ENCODE measurements around the gene RFX2. TPM values are rescaled to one million over a fixed set of nuclear protein-coding genes. Genes with fewer than 3 reads are reported as not detected.

Gene RFX2
- total and polyA plus RNA-seq, 9 of the 15 experiments (the other 6 are each of a cell fraction or from before 2014, with no cell fraction given): 3.6 to 18.7 (median 8.7) TPM

- TF ChIP-seq E2F8 (IDR thresholded peaks at IDR 0.05; ENCODE audit: low read depth, partially characterized antibody): peak; percentile 96
- no peak for TF ChIP-seq NCOA6 (IDR thresholded peaks at IDR 0.05)
- peak; percentile 29; the same call in 1 of the 2 replicates for TF ChIP-seq ZNF76 (CRISPR knock-in tag; IDR thresholded peaks at IDR 0.05; ENCODE audit: borderline replicate concordance)
- peak; percentile 70 for TF ChIP-seq VEZF1 (CRISPR knock-in tag; IDR thresholded peaks at IDR 0.05)
- TF ChIP-seq SRF (CRISPR knock-in tag; IDR thresholded peaks at IDR 0.05): peak in 1 of 2 experiments; percentile 74; a peak in 1 of 4 replicates
- TF ChIP-seq HIVEP1 (CRISPR knock-in tag; IDR thresholded peaks at IDR 0.05): peak; percentile 67; the same call in 1 of the 2 replicates
- peak; percentile 94 for TF ChIP-seq ZNF232 (CRISPR knock-in tag; IDR thresholded peaks at IDR 0.05)
- TF ChIP-seq ZNF431 (CRISPR knock-in tag; IDR thresholded peaks at IDR 0.05): peak; percentile 91
- TF ChIP-seq FOXP4 (CRISPR knock-in tag; IDR thresholded peaks at IDR 0.05; ENCODE audit: borderline replicate concordance): peak; percentile 99
- TF ChIP-seq NCOA1 (IDR thresholded peaks at IDR 0.05; ENCODE audit: low read depth): no peak
- peak; percentile 65 for TF ChIP-seq SETDB1 (IDR thresholded peaks at IDR 0.05; ENCODE audit: low read length)
- TF ChIP-seq SMARCA5 (IDR thresholded peaks at IDR 0.05): no peak
- TF ChIP-seq AFF4 (CRISPR knock-in tag; IDR thresholded peaks at IDR 0.05): no peak
- no peak for TF ChIP-seq HNRNPH1 (optimal IDR thresholded peaks at IDR 0.05; ENCODE audit: low read depth, low read length)
- TF ChIP-seq PRPF4 (IDR thresholded peaks at IDR 0.05; ENCODE audit: insufficient read depth, low read depth, low read length, poor library complexity, severe bottlenecking): no peak
- no peak for TF ChIP-seq ELF4 (CRISPR knock-in tag; IDR thresholded peaks at IDR 0.05)
- peak; percentile 84 for TF ChIP-seq LCOR (CRISPR knock-in tag; IDR thresholded peaks at IDR 0.05)
Observed at GRCh38 chr19:5977785-5978605, 132.3 kb downstream of the RFX2 start, which contains the start of gene RANBP3 (continued).
